ENCODE data around the gene BEAN1. TPM values are rescaled to one million over a fixed set of nuclear protein-coding genes. Genes with fewer than 3 reads are reported as not detected.

BEAN1 gene
- total and polyA plus RNA-seq, 2 experiments from 2014 or later, result 0.07 to 0.10 TPM

GRCh38 chr16:66386629-66387622, 40.2 kb upstream of the BEAN1 start:
- Mint-ChIP-seq H3K4me3 (no peak overlapping the region), H3K9me3 (no peaks in the 10 kb centered on the region; the same call in 2 of the 3 replicates), H3K27me3 (ENCODE audit: insufficient read depth, low read depth, poor library complexity) (peaks cover 9% of the 10 kb centered on the region), H3K36me3 (ENCODE audit: low read depth) (no peaks in the 10 kb centered on the region), H3K27ac (no peak overlapping the region), H3K4me1 (peaks cover 9% of the 10 kb centered on the region; the same call in 2 of the 3 replicates)
- no peak for DNase-seq (ENCODE audit: low spot score)
- no peaks in the 10 kb centered on the region for H3K36me3 ChIP-seq (ENCODE audit: insufficient read depth)
- H3K4me3 ChIP-seq, result no peak overlapping the region
- no peaks in the 10 kb centered on the region for H3K4me1 ChIP-seq (ENCODE audit: insufficient read depth)
- H3K27me3 ChIP-seq (ENCODE audit: insufficient read depth), result no peaks in the 10 kb centered on the region
- no peaks in the 10 kb centered on the region for H3K79me2 ChIP-seq (replicated peaks; ENCODE audit: insufficient read depth)
- no peaks in the 10 kb centered on the region for H3K9me2 ChIP-seq (ENCODE audit: insufficient read depth)
- H4K20me1 ChIP-seq (replicated peaks; ENCODE audit: insufficient read depth), result no peaks in the 10 kb centered on the region
- no peak for ATAC-seq
- no peak overlapping the region for H3K4me2 ChIP-seq
- no peak overlapping the region for H2AFZ ChIP-seq
- H3K27ac ChIP-seq (ENCODE audit: low read depth), result no peak overlapping the region
- H3F3A ChIP-seq (replicated peaks; ENCODE audit: low read depth), result no peaks in the 10 kb centered on the region
- TF ChIP-seq NANOG (IDR thresholded peaks at IDR 0.05; ENCODE audit: borderline replicate concordance), result no peak
- no peak for TF ChIP-seq ZNF331 (CRISPR knock-in tag; IDR thresholded peaks at IDR 0.05; ENCODE audit: low read depth)
- no peak for TF ChIP-seq EZH2phosphoT487 (IDR thresholded peaks at IDR 0.05; ENCODE audit: unreplicated experiment)
- TF ChIP-seq EZH2 (IDR thresholded peaks at IDR 0.05; ENCODE audit: low read depth, unreplicated experiment), result no peak
- no peak for TF ChIP-seq CREB1 (CRISPR knock-in tag; IDR thresholded peaks at IDR 0.05; ENCODE audit: low read depth)
- no peak for TF ChIP-seq STAT1 (IDR thresholded peaks at IDR 0.05; ENCODE audit: unreplicated experiment)
- no peak for TF ChIP-seq JUNB (IDR thresholded peaks at IDR 0.05; ENCODE audit: unreplicated experiment)
- TF ChIP-seq ZNF462 (CRISPR knock-in tag; IDR thresholded peaks at IDR 0.05), result no peak
- no peak for TF ChIP-seq ZNF114 (CRISPR knock-in tag; IDR thresholded peaks at IDR 0.05)
- TF ChIP-seq ETS1 (IDR thresholded peaks at IDR 0.05), result no peak
- no peak for TF ChIP-seq REST (IDR thresholded peaks at IDR 0.05; ENCODE audit: unreplicated experiment)
- TF ChIP-seq POLR2AphosphoS5 (IDR thresholded peaks at IDR 0.05; ENCODE audit: low read depth), result no peak
- TF ChIP-seq CTCF (conservative IDR thresholded peaks at IDR 0.05; ENCODE audit: low read depth in 2 of 2), result no peak

All from GM23338 (cell line).